GDM1 (cell line): ENCODE data around the gene SEC31A.
A peak's percentile ranks its signal among the peaks of the same experiment; 100 is the strongest.
"Not testable (repeated sequence)": the region's sequence is repeated elsewhere in the genome, so short reads cannot be mapped to it uniquely, and the experiment has no call there.

Source experiments
- DNase-seq: peaks from one replicate; lab custom pipeline; 2025; lab: John Stamatoyannopoulos, UW

The SEC31A gene

DNA sequence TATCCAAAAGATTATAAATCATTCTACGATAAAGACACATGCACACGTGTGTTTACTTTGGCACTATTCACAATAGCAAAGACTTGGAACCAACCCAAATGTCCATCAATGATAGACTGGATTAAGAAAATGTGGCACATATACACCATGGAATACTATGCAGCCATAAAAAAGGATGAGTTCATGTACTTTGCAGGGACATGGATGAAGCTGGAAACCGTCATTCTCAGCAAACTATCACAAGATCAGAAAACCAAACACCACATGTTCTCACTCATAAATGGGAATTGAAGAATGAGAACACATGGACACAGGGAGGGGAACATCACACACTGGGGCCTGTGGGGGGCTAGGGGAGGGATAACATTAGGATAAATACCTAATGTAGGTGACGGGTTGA, 57.9 kb downstream of the SEC31A start:
- not testable (repeated sequence) for DNase-seq

GRCh38 chr4:82825425-82825824, 65.5 kb downstream of the SEC31A start:
- no peak for DNase-seq

- DNase-seq: no peak
Measured at GRCh38 chr4:82823062-82823461, 67.9 kb downstream of the SEC31A start.

DNA sequence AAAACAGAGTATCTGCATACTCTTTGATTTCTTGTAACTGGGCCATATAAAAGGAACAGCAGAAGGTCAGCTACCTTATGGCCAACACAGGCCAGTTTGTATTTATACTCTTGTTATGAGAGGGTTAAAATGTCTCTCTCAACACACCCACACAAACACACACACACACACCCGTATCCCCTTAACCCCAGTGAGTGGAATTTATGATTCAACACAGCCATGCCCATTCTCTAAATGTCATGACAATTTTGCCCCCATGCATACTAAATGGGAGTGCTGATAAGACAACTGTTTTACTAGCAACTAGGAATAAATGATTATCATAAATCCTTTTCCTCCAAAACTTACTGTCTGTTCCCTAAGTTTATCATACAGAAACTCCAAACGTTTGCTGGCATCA, 70.3 kb downstream of the SEC31A start:
- DNase-seq: no peak

- DNase-seq: no peak
Measured at GRCh38 chr4:82818664-82819662, 72.0 kb downstream of the SEC31A start.

DNA sequence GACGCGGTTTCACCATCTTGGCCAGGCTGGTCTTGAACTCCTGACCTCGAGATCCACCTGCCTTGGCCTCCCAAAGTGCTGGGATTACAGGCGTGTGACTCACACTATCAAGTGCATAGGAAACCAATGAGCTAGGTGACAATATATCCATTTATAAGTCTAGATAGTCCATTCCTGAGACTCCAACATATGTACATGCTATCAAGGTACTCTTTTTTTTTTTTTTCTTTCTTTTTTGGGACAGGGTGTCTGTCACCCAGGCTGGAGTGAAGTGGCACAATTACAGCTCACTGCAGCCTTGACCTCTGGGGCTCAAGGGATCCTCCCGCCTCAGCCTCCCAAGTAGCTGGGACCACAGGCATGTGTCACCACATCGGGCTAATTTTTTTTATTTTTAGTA, 74.1 kb downstream of the SEC31A start:
- DNase-seq: not testable (repeated sequence)

DNA sequence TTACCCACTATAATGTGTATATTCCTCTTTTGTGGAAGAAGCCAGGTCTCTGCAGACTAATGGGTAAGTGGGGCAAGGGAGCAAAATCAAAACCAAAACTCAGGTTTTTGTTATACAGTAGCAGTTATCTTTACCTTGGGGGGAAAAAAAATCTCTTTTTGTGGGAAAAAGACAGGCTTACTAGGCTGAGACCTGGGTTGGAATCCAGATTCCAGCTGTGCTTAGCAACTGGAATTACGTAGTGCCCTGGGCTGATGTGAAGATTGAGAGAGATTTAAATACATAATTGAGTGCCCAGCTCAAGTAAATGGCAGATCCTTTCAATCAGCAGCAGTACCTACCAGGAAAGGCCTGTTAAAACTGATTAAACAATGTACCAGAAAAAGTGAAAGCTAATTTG, 76.9 kb downstream of the SEC31A start:
- DNase-seq: no peak

DNA sequence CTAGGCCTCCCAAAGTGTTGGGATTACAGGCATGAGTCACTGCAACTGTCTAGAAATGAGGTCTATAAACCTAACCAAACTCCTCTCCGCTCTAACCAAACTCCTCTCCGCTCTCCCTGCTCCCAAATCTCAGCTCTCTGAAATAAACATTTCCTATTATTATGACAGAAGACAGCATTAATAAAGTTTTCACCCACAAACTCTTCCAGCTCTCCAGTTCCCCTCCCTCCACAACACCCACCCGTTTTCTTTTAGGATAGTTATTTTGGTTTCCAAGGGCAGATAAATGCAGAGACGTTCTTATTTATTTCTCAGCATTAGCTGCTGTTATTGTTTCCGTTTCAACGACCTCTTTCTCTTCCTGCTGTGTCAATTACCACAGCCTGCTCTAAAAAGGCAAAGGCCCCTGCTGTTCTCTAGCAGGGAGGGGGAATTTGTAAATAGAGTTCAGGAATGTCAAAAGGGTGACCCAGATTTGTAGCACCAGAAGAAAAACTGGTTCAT, 79.1 kb downstream of the SEC31A start:
- no peak for DNase-seq

GRCh38 chr4:82811392-82811791, 79.6 kb downstream of the SEC31A start:
- no peak for DNase-seq

DNA sequence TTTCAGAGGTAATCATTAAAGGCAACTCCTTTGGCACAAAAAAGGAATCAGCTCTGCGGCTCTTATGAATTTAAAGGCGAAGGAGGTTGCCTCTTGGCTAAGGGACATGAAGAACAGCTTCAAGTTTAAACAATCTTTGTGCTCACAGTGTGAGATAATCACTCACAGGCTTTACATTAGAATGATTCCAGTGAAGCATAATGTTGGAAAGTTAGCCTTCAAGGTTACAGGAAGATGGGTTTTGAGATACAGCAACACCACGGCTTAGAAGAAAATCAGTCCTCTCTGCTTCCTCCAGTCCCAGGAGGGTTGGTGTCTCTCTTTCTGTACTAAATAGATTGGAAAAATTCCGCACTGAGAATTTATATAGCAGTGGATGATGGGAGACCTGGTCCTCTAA, 80.8 kb downstream of the SEC31A start:
- DNase-seq: no peak

DNA sequence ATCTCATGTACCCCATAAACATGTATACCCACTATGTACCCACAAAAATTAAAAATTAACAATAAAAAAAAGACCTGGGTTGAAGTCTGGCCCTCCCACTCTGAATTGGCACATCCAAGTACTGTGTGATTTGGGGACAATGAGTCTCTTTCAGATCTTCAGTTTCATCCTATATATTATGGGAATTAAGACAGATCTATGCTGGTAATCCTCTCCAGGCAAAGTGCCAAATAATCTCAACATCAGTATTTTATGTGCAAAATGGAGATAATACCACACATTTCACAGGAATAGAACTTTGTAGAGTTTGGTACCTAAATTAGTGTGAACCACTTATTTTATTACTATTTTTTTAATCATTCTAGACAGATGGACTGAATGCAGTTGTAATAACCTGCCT, 81.3 kb downstream of the SEC31A start:
- no peak for DNase-seq

GRCh38 chr4:82803746-82804145, 87.2 kb downstream of the SEC31A start:
- DNase-seq: no peak

DNA sequence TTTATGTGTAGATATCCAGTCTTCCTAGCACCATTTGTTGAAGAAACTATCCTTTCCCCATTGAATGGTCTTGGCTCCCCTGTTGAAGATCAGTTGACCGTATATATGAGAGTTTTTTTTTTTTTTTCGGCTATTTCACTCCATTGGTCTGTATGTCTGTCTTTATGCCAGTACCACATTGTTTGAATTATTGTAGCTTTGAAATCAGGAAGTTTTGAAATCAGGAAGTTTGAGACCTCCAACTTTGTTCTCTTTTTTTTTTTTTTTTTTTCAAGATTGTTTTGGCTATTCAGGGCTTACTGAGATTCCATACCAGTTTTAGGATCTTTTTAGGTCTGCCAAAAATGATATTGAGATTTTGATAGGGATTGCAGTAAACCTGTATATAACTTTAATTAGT, 88.0 kb downstream of the SEC31A start:
- DNase-seq: no peak

GRCh38 chr4:82801910-82802521, 88.9 kb downstream of the SEC31A start:
- DNase-seq: no peak

DNA sequence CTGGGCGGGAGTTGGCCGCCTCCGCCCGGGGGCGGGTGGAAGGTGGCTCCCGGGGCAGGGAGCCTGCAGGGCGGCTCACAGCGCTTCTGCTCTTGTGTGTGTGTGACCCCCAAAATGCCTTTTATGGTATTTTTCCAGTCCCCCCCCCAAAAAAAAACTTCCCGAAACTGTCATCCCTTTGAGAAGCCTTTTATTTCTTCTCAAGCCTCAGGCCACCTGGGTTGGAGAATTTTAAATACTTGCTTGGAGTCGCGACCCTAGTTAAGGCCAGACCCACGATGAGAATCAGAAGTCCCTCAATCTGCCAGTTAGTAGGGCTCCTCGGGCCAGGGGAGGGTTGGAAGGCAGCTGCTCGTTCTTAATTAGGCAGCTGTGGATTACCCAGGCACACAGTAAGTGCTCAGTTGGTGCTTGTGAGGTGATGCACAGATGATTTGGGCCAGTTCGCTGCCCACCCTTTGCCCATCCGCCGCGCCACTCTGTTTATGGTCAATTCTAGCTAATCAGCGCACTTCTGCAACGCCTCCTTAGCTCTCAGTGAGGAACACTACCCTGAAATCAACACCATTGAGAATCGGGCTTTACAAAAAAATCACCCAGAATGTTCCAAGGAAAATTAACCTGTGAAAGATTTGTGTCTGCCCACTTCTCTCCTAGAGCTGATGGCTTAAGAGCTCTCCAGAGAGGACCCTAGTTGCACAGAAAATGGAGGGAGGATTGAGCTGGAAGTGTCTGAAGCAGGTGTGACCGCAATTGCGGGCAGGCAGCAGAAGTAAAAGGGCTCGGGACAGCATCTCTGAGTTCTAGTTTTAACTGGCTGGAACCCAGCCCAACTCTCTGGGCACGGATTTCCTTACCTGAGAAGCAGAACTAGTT, 91.7 kb downstream of the SEC31A start:
- DNase-seq: no peak

DNA sequence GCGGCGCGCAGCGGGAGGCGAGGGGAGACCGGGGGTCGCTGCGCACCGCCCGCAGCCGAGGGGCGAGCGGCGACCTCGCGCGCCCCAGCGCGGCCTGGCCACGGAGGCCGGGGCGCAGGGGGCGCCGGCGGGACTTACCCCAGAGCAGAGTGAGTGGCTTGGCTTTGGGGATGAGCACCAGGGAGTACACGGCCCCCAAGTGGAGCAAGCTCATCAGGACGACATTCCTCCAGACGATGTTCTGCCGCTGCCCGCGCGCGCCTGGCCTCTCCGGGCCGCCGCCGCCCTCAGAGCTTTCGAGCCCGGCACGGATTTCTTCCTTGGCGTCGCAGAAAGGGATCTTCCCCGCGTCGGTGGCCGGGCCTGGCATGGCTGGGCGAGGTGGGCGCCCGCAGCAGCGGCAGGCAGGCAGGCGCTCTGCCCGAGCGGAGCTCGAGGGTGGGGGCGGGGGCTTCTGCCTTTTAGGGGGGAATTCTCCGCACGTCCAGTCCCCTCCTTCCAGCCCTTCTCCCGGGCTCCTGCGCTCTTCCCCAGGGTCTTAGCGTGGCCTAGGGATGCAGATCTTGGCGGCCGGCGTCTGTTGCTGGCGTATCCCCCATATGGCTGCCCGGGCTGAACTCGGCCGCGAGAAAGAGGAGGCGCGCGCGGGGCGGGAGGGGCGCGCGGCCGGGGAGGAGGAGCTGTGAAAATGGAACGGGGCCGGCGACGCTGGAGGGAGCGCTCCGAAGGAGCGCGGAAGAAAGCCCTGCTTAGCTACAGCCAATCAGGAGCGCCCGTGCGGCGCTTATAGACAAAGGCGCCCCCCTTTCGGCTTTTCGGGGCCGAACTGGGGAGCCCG, 92.6 kb downstream of the SEC31A start, which contains the start of gene SCD5:
SCD5 (minus strand) TSS at position 629 of the 838 bp plus-strand sequence; CDS start at position 370, 259 bp downstream.
- DNase-seq: peak; percentile 63

- DNase-seq: no peak
Measured at GRCh38 chr4:82797405-82798111, 93.4 kb downstream of the SEC31A start.

DNA sequence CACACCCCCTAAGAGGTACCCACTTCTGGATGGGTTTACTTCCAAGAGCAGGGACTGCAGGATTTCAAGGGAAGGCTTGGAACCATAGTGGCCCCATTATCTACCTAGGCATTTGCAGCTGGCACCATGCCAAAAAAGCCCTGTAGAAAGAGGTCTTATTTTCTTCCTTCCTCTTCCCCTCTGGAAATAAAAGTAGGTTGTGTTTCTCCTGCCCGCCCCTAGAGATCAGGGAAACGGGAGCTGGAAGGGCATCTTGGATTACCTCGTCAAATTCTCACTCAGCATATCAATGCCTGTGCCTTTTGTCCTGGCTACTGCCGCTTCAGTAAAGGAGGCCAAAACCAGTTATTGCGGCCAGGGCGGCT, 93.9 kb downstream of the SEC31A start:
- DNase-seq: no peak

DNA sequence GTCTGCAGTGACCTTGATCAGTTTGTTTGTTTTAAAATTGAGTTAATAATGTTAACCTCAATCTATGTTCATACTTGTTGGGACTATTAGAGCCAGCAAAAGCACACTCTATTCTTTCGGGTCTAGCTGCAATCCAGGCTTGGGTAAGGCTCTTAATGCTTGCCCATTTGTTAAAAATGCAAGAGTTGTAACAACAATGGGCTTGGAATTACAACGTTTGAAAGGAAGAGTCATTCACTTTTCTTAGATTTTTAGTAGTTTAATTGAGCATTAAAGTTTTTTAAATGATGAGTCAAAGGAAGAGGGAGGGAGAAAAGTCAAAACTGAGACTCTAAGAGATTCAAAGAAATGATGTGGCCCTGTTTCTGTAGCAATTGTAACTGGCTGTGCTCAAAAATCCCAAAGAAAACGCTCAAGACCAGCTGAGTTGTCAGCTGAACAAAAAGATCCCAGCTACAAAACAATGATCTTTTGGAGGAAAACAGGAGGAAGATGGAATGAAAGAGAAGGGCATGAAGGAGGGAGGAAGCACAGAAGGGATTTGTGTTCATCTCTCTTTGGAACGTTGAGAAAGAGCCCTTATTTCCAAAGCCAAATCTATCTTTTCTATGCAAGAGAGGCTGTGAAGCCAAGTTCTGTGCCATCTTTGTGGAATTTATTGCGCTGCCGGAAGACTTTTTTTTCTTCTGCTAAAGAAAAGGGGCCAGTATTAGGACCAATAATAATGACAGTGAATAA, 97.9 kb downstream of the SEC31A start:
- no peak for DNase-seq

- no peak for DNase-seq
Measured at GRCh38 chr4:82791179-82791578, 99.8 kb downstream of the SEC31A start.
